HepG2 (cell line): ENCODE results near the gene SLC25A45. TPM values are rescaled to one million over a fixed set of nuclear protein-coding genes. Genes with fewer than 3 reads are reported as not detected.

Source experiments
- ELF1 ChIP-seq: sonication (generic); formaldehyde crosslinking; IDR thresholded peaks from 2 replicates; pipeline ENCODE4 v1.4.0; 2020; ENCODE audit warnings: missing genetic modification reagents
- FOXJ3 ChIP-seq: sonication (generic); formaldehyde crosslinking; IDR thresholded peaks from 2 replicates; pipeline ENCODE4 v1.4.0; 2020; ENCODE audit warnings: missing genetic modification reagents, mild to moderate bottlenecking, borderline replicate concordance
- HIVEP1 ChIP-seq: sonication (generic); formaldehyde crosslinking; IDR thresholded peaks from 2 replicates; pipeline ENCODE4 v1.4.0; 2020; ENCODE audit warnings: mild to moderate bottlenecking, missing genetic modification reagents
- NRL ChIP-seq: sonication (generic); formaldehyde crosslinking; IDR thresholded peaks from 2 replicates; pipeline ENCODE4 v1.5.0; 2020; ENCODE audit warnings: missing genetic modification reagents, mild to moderate bottlenecking, moderate library complexity, borderline replicate concordance
- PHF21A ChIP-seq: sonication (generic); formaldehyde crosslinking; IDR thresholded peaks from 2 replicates; pipeline ENCODE4 v1.5.0; 2020; ENCODE audit warnings: mild to moderate bottlenecking, missing genetic modification reagents
- YY1 ChIP-seq: IDR thresholded peaks from 2 replicates; pipeline ENCODE4 v1.6.1; 2011; ENCODE audit warnings: low read length, low read depth, moderate library complexity, mild to moderate bottlenecking; ENCODE audit not compliant: insufficient read depth, insufficient replicate concordance
- ZNF234 ChIP-seq: sonication (generic); formaldehyde crosslinking; conservative IDR thresholded peaks from 2 replicates; pipeline ENCODE4 v1.5.1; 2020; ENCODE audit warnings: mild to moderate bottlenecking, missing genetic modification reagents
- ZNF558 ChIP-seq: sonication (generic); formaldehyde crosslinking; IDR thresholded peaks from 2 replicates; pipeline ENCODE4 v1.9.0; 2022; ENCODE audit warnings: mild to moderate bottlenecking, missing genetic modification reagents, borderline replicate concordance
- ZNF703 ChIP-seq: sonication (generic); formaldehyde crosslinking; IDR thresholded peaks from 2 replicates; pipeline ENCODE4 v1.5.1; 2020; ENCODE audit warnings: missing genetic modification reagents, mild to moderate bottlenecking, moderate library complexity, borderline replicate concordance
- ZNF850 ChIP-seq: sonication (generic); formaldehyde crosslinking; conservative IDR thresholded peaks from 2 replicates; pipeline ENCODE4 v1.9.0; 2021; ENCODE audit warnings: mild to moderate bottlenecking, missing genetic modification reagents
- polyA plus RNA-seq, 8 experiments: library from polyadenylated mRNA; depleted of rRNA in 3 of 8; stranded (reverse) in 7 of 8; unstranded in 1 of 8; fragments of >200 nt; fragmentation: Illumina TruSeq in 4 of 8; extraction: Trizol in 4 of 8; gene quantifications; 2 replicates each; pipeline versions ENCODE4 v1.2.1 to v1.2.3, GENCODE V29; 2011 to 2016; ENCODE audit warnings: low read depth in 4 of 8, missing spikeins in 1 of 8, mixed read lengths in 1 of 8; ENCODE audit not compliant: insufficient read depth in 1 of 8
- total RNA-seq, 5 experiments: library from RNA; depleted of rRNA; stranded (reverse); fragments of >200 nt; fragmentation: Illumina TruSeq; extraction: Trizol; gene quantifications; 2 replicates each; pipeline ENCODE4 v1.2.3, GENCODE V29; 2016; ENCODE audit warnings: low read depth in 1 of 5
- TF ChIP-seq, protein P1 (sequence below): sonication (generic); formaldehyde crosslinking; IDR thresholded peaks from 2 replicates; pipeline ENCODE4 v1.5.0; 2020; ENCODE audit warnings: missing genetic modification reagents
- TF ChIP-seq, protein P2 (sequence below): sonication (generic); formaldehyde crosslinking; IDR thresholded peaks from 2 replicates; pipeline ENCODE4 v1.8.0; 2022; ENCODE audit warnings: mild to moderate bottlenecking, missing genetic modification reagents; ENCODE audit not compliant: insufficient replicate concordance
- TF ChIP-seq, protein P3 (sequence below): IDR thresholded peaks from 2 replicates; pipeline ENCODE4 v1.6.1; 2016; ENCODE audit warnings: missing compliant biosample characterization, missing genetic modification reagents, borderline replicate concordance
- TF ChIP-seq, protein P4 (sequence below): sonication (generic); formaldehyde crosslinking; IDR thresholded peaks from 2 replicates; pipeline ENCODE4 v1.5.1; 2020; ENCODE audit warnings: missing genetic modification reagents, mild to moderate bottlenecking, borderline replicate concordance
- TF ChIP-seq, protein P5 (sequence below): sonication (generic); formaldehyde crosslinking; IDR thresholded peaks from 2 replicates; pipeline ENCODE4 v1.4.0; 2020; ENCODE audit warnings: mild to moderate bottlenecking, missing genetic modification reagents
- TF ChIP-seq, protein P6 (sequence below): sonication (generic); formaldehyde crosslinking; IDR thresholded peaks from 2 replicates; pipeline ENCODE4 v1.5.0; 2020; ENCODE audit warnings: mild to moderate bottlenecking, missing genetic modification reagents, borderline replicate concordance

The SLC25A45 gene
- total and polyA plus RNA-seq, 2 of the 13 experiments (the other 11 are each of a cell fraction or from before 2014, with no cell fraction given), result 1.2 to 3.4 TPM

DNA sequence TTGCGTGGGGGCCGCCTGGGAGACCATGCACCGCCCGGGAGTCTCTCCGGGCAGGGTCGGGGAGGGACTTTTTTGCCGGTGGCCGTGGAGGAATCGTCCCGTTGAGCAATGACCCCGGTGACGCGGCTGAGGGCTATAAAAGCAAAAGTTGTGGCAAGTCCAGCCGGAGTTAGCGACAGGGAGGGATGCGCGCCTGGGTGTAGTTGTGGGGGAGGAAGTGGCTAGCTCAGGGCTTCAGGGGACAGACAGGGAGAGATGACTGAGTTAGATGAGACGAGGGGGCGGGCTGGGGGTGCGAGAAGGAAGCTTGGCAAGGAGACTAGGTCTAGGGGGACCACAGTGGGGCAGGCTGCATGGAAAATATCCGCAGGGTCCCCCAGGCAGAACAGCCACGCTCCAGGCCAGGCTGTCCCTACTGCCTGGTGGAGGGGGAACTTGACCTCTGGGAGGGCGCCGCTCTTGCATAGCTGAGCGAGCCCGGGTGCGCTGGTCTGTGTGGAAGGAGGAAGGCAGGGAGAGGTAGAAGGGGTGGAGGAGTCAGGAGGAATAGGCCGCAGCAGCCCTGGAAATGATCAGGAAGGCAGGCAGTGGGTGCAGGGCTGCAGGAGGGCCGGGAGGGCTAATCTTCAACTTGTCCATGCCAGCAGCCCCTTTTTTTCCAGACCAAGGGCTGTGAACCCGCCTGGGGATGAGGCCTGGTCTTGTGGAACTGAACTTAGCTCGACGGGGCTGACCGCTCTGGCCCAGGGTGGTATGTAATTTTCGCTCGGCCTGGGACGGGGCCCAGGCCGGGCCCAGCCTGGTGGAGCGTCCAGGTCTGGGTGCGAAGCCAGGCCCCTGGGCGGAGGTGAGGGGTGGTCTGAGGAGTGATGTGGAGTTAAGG, 40.4 kb upstream of the SLC25A45 start, which contains the start of gene NEAT1 (continued):
- TF ChIP-seq, protein P1, sequence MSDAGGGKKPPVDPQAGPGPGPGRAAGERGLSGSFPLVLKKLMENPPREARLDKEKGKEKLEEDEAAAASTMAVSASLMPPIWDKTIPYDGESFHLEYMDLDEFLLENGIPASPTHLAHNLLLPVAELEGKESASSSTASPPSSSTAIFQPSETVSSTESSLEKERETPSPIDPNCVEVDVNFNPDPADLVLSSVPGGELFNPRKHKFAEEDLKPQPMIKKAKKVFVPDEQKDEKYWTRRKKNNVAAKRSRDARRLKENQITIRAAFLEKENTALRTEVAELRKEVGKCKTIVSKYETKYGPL (CRISPR knock-in tag), result peak; percentile 88; the same call in 1 of the 2 replicates
- TF ChIP-seq PHF21A (CRISPR knock-in tag) (peak; percentile 88; the same call in 1 of the 2 replicates), ZNF558 (no peak), ZNF234 (CRISPR knock-in tag) (0 out of 2 replicates have a peak, but pooled peaks have one; percentile 70), HIVEP1 (peak; percentile 45; the same call in 1 of the 2 replicates), ZNF703 (CRISPR knock-in tag) (peak; percentile 53), YY1 (peak; percentile 77), NRL (no peak), FOXJ3 (CRISPR knock-in tag) (peak; percentile 69), ZNF850 (CRISPR knock-in tag) (no peak), ELF1 (peak; percentile 58; the same call in 1 of the 2 replicates)
- TF ChIP-seq, protein P2, sequence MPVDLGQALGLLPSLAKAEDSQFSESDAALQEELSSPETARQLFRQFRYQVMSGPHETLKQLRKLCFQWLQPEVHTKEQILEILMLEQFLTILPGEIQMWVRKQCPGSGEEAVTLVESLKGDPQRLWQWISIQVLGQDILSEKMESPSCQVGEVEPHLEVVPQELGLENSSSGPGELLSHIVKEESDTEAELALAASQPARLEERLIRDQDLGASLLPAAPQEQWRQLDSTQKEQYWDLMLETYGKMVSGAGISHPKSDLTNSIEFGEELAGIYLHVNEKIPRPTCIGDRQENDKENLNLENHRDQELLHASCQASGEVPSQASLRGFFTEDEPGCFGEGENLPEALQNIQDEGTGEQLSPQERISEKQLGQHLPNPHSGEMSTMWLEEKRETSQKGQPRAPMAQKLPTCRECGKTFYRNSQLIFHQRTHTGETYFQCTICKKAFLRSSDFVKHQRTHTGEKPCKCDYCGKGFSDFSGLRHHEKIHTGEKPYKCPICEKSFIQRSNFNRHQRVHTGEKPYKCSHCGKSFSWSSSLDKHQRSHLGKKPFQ (CRISPR knock-in tag), result no peak
- TF ChIP-seq, protein P3, sequence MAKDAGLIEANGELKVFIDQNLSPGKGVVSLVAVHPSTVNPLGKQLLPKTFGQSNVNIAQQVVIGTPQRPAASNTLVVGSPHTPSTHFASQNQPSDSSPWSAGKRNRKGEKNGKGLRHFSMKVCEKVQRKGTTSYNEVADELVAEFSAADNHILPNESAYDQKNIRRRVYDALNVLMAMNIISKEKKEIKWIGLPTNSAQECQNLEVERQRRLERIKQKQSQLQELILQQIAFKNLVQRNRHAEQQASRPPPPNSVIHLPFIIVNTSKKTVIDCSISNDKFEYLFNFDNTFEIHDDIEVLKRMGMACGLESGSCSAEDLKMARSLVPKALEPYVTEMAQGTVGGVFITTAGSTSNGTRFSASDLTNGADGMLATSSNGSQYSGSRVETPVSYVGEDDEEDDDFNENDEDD, result peak; percentile 22; the same call in 1 of the 2 replicates
- TF ChIP-seq, protein P4, sequence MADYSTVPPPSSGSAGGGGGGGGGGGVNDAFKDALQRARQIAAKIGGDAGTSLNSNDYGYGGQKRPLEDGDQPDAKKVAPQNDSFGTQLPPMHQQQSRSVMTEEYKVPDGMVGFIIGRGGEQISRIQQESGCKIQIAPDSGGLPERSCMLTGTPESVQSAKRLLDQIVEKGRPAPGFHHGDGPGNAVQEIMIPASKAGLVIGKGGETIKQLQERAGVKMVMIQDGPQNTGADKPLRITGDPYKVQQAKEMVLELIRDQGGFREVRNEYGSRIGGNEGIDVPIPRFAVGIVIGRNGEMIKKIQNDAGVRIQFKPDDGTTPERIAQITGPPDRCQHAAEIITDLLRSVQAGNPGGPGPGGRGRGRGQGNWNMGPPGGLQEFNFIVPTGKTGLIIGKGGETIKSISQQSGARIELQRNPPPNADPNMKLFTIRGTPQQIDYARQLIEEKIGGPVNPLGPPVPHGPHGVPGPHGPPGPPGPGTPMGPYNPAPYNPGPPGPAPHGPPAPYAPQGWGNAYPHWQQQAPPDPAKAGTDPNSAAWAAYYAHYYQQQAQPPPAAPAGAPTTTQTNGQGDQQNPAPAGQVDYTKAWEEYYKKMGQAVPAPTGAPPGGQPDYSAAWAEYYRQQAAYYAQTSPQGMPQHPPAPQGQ (CRISPR knock-in tag), result 0 out of 2 replicates have a peak, but pooled peaks have one; percentile 54
- TF ChIP-seq, protein P5, sequence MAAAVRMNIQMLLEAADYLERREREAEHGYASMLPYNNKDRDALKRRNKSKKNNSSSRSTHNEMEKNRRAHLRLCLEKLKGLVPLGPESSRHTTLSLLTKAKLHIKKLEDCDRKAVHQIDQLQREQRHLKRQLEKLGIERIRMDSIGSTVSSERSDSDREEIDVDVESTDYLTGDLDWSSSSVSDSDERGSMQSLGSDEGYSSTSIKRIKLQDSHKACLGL (CRISPR knock-in tag), result peak; percentile 52; the same call in 1 of the 2 replicates
- TF ChIP-seq, protein P6, sequence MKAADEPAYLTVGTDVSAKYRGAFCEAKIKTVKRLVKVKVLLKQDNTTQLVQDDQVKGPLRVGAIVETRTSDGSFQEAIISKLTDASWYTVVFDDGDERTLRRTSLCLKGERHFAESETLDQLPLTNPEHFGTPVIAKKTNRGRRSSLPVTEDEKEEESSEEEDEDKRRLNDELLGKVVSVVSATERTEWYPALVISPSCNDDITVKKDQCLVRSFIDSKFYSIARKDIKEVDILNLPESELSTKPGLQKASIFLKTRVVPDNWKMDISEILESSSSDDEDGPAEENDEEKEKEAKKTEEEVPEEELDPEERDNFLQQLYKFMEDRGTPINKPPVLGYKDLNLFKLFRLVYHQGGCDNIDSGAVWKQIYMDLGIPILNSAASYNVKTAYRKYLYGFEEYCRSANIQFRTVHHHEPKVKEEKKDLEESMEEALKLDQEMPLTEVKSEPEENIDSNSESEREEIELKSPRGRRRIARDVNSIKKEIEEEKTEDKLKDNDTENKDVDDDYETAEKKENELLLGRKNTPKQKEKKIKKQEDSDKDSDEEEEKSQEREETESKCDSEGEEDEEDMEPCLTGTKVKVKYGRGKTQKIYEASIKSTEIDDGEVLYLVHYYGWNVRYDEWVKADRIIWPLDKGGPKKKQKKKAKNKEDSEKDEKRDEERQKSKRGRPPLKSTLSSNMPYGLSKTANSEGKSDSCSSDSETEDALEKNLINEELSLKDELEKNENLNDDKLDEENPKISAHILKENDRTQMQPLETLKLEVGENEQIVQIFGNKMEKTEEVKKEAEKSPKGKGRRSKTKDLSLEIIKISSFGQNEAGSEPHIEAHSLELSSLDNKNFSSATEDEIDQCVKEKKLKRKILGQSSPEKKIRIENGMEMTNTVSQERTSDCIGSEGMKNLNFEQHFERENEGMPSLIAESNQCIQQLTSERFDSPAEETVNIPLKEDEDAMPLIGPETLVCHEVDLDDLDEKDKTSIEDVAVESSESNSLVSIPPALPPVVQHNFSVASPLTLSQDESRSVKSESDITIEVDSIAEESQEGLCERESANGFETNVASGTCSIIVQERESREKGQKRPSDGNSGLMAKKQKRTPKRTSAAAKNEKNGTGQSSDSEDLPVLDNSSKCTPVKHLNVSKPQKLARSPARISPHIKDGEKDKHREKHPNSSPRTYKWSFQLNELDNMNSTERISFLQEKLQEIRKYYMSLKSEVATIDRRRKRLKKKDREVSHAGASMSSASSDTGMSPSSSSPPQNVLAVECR, result peak; percentile 86
